Smooth muscle cell (in vitro differentiated cells): ENCODE results near the gene H6PD. TPM values are rescaled to one million over a fixed set of nuclear protein-coding genes. Genes with fewer than 3 reads are reported as not detected.

Experiments
- DNase-seq: peaks from one replicate; lab custom pipeline; 2025; ENCODE audit not compliant: unreplicated experiment; lab: John Stamatoyannopoulos, UW
- H2AFZ ChIP-seq: fragments of 200-600 bp; sonication (generic); 2 replicates; pipeline ENCODE4 v1.6.0; 2016; ENCODE audit warnings: antibody characterized with exemption, low read depth, mild to moderate bottlenecking
- H3F3A ChIP-seq: fragments of 200-600 bp; sonication (generic); 2 replicates; pipeline ENCODE4 v1.6.0; 2017; ENCODE audit warnings: antibody characterized with exemption, low read depth
- H3K27ac ChIP-seq: fragments of 200-600 bp; sonication (generic); 2 replicates; pipeline ENCODE4 v1.5.1; 2016; ENCODE audit warnings: low read depth, mild to moderate bottlenecking
- H3K27me3 ChIP-seq: fragments of 200-600 bp; sonication (generic); 2 replicates; pipeline ENCODE4 v1.6.1; 2016; ENCODE audit warnings: low read depth, mild to moderate bottlenecking
- H3K36me3 ChIP-seq: fragments of 200-600 bp; sonication (generic); 2 replicates; pipeline ENCODE4 v1.5.1; 2016; ENCODE audit warnings: low read depth
- H3K4me1 ChIP-seq: fragments of 200-600 bp; sonication (generic); 2 replicates; pipeline ENCODE4 v1.5.1; 2016; ENCODE audit warnings: low read depth
- H3K4me2 ChIP-seq: fragments of 200-600 bp; sonication (generic); 2 replicates; pipeline ENCODE4 v1.6.0; 2016; ENCODE audit warnings: mild to moderate bottlenecking
- H3K4me3 ChIP-seq: fragments of 200-600 bp; sonication (generic); 2 replicates; pipeline ENCODE4 v1.5.1; 2016; ENCODE audit warnings: mild to moderate bottlenecking
- H3K79me2 ChIP-seq: fragments of 200-600 bp; sonication (generic); 2 replicates; pipeline ENCODE4 v1.6.0; 2016; ENCODE audit warnings: low read depth, mild to moderate bottlenecking
- H3K9ac ChIP-seq: fragments of 200-600 bp; sonication (generic); 2 replicates; pipeline ENCODE4 v1.6.0; 2016; ENCODE audit warnings: low read depth
- H3K9me3 ChIP-seq: fragments of 200-600 bp; sonication (generic); replicated peaks from 2 replicates; pipeline ENCODE4 v1.5.1; 2016; ENCODE audit warnings: low read depth
- H4K20me1 ChIP-seq: fragments of 200-600 bp; sonication (generic); 2 replicates; pipeline ENCODE4 v1.6.0; 2016; ENCODE audit warnings: low read depth
- CTCF ChIP-seq: fragments of 200-600 bp; sonication (generic); IDR thresholded peaks from 2 replicates; pipeline ENCODE4 v1.5.1; 2017; ENCODE audit warnings: borderline replicate concordance, mild to moderate bottlenecking, antibody characterized with exemption; ENCODE audit not compliant: insufficient read depth, poor library complexity, severe bottlenecking
- WGBS: methylation state at CpG from one replicate; pipeline ENCODE4 v1.1.7; 2016; ENCODE audit warnings: low lambda C conversion rate; 5-methylcytosine and 5-hydroxymethylcytosine counted together
- polyA plus RNA-seq: library from polyadenylated mRNA; unstranded; fragments of >200 nt; fragmentation: Nextera tagmentation; extraction: Ambion mirVana; gene quantifications from 2 replicates; pipeline ENCODE4 v1.2.1, GENCODE V29; 2016
- total RNA-seq: library from RNA; depleted of rRNA; stranded (reverse); fragments of >200 nt; gene quantifications from 2 replicates; pipeline ENCODE4 v1.2.3, GENCODE V29; 2014

Gene H6PD
- total and polyA plus RNA-seq, 2 experiments from 2014 or later: 15.1 to 15.3 TPM

DNA sequence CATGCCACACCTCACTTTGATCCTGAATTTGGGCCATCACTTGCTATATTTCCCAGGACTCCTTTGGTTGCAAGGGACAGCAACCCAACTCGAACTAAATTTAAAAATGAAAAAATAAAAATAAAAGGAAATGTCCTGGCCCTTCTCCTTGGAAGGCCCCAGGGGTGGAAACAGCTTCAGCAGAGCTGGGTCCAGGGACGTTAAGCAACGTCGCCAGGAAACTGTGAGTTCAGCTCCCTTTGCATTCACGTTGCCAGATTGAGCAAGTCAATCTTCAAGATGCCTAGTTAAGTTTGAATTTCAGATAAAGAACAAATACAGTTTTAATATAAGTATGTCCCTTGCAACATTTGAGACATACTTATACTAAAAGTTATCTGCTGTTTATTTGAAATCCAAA, 43.5 kb downstream of the H6PD start:
- Histone ChIP-seq H3K27ac (no peak overlapping the region), H2AFZ (no peak overlapping the region)

DNA sequence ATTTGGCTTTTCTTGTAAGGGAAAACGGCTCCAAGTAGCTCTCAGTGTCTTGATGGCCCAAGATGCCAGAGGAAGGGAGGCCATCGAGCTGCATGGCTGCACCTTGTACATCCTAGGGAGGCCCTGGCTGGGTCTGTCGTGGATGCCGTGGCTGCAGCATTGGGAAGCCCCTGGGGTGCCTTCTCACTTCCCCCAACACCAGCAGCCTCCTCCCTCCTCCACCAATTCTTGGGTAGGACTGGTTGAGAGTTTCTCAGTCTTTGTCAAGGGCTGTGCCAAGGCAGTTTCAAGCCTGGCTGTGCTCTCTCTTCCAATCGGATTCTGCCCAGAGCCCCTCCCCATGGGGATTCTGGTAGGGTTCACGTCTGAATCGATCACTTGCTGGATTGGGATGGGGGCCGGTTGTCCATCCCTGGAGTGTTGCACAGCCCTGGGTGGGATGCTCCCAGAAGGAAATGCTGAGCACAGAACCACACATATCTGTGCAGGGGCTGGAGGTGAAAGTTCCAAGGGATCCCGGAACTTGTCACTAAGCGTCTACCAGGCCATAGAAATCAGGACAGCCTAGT, 44.1 kb downstream of the H6PD start:
- no peaks in the 10 kb centered on the region for H3F3A ChIP-seq
- H2AFZ ChIP-seq: peak overlapping the region; percentile 24
- TF ChIP-seq CTCF: no peak
- no peaks in the 10 kb centered on the region for H3K79me2 ChIP-seq
- peaks cover 37% of the 10 kb centered on the region for H3K4me1 ChIP-seq
- no peak overlapping the region for H3K4me3 ChIP-seq
- no peak overlapping the region for H3K9ac ChIP-seq
- H4K20me1 ChIP-seq: no peaks in the 10 kb centered on the region
- no peaks in the 10 kb centered on the region for H3K9me3 ChIP-seq
- no peaks in the 10 kb centered on the region for H3K27me3 ChIP-seq
- WGBS: 90% methylated on average over 10 of the region's 10 CpGs
- H3K4me2 ChIP-seq: no peak overlapping the region
- peak overlapping the region; percentile 31 for H3K27ac ChIP-seq
- no peaks in the 10 kb centered on the region for H3K36me3 ChIP-seq
- no peak for DNase-seq

More for the DNA sequence above, 43.5 kb downstream of the H6PD start:
- H3K79me2 ChIP-seq: no peaks in the 10 kb centered on the region
- WGBS: 77% methylated on average over 5 of the region's 5 CpGs
- H3K4me2 ChIP-seq: no peak overlapping the region
- no peaks in the 10 kb centered on the region for H3K36me3 ChIP-seq
- peaks cover 37% of the 10 kb centered on the region for H3K4me1 ChIP-seq
- H3K9ac ChIP-seq: no peak overlapping the region
- no peaks in the 10 kb centered on the region for H4K20me1 ChIP-seq
- no peak for TF ChIP-seq CTCF
- no peaks in the 10 kb centered on the region for H3K9me3 ChIP-seq
- DNase-seq: no peak
- no peak overlapping the region for H3K4me3 ChIP-seq
- no peaks in the 10 kb centered on the region for H3F3A ChIP-seq
- H3K27me3 ChIP-seq: no peaks in the 10 kb centered on the region

GRCh38 chr1:9279172-9279840, 44.7 kb downstream of the H6PD start:
- peak overlapping the region; percentile 24 for H2AFZ ChIP-seq
- no peak for DNase-seq

More at GRCh38 chr1:9279172-9279840, 44.7 kb downstream of the H6PD start:
- H3K4me1 ChIP-seq: peaks cover 37% of the 10 kb centered on the region
- H3K4me3 ChIP-seq: no peak overlapping the region
- 66% methylated on average over 23 of the region's 23 CpGs for WGBS
- H3K27me3 ChIP-seq: no peaks in the 10 kb centered on the region
- H3K27ac ChIP-seq: peak overlapping the region; percentile 31
- peak overlapping the region; percentile 25 for H3K4me2 ChIP-seq
- H3K9ac ChIP-seq: no peak overlapping the region
- no peaks in the 10 kb centered on the region for H3K79me2 ChIP-seq
- H3K9me3 ChIP-seq: no peaks in the 10 kb centered on the region
- no peaks in the 10 kb centered on the region for H4K20me1 ChIP-seq
- H3F3A ChIP-seq: no peaks in the 10 kb centered on the region
- no peaks in the 10 kb centered on the region for H3K36me3 ChIP-seq
- no peak for TF ChIP-seq CTCF
